Vagina (tissue), 2 donors: ENCODE data around the gene OXT. TPM values are rescaled to one million over a fixed set of nuclear protein-coding genes. Genes with fewer than 3 reads are reported as not detected.
A peak's percentile ranks its signal among the peaks of the same experiment; 100 is the strongest.
"Not testable (repeated sequence)": the region's sequence is repeated elsewhere in the genome, so short reads cannot be mapped to it uniquely, and the experiment has no call there.

Experiments
- DNase-seq, 2 donors: peaks; one replicate each; pipeline ENCODE4 v3.0.0-alpha.2; 2017; ENCODE audit errors: extremely low spot score in 2 of 2
- H3K27ac ChIP-seq: fragments of 200-600 bp; sonication (generic); one replicate; pipeline ENCODE4 v1.5.1; 2019
- H3K27me3 ChIP-seq: fragments of 200-600 bp; sonication (generic); one replicate; pipeline ENCODE4 v1.5.1; 2019
- H3K36me3 ChIP-seq, 2 donors: fragments of 200-600 bp; sonication (generic); one replicate each; pipeline ENCODE4 v1.5.1; 2017 to 2019
- H3K4me1 ChIP-seq: fragments of 200-600 bp; sonication (generic); one replicate; pipeline ENCODE4 v1.5.1; 2019
- H3K4me3 ChIP-seq, 2 donors: fragments of 200-600 bp; sonication (generic); 1 replicate in 1 of 2; 2 replicates in 1 of 2; pipeline ENCODE4 v1.5.1; 2016 to 2019
- H3K9me3 ChIP-seq: fragments of 200-600 bp; sonication (generic); one replicate; pipeline ENCODE4 v1.5.1; 2019
- POLR2A ChIP-seq, 2 donors: fragments of 450-650 bp; IDR thresholded peaks; one replicate each; pipeline ENCODE4 v1.6.1; 2017; ENCODE audit warnings: antibody characterized with exemption in 2 of 2, mild to moderate bottlenecking in 2 of 2, moderate library complexity in 2 of 2
- POLR2AphosphoS5 ChIP-seq, 2 donors: sonication (generic); formaldehyde crosslinking; IDR thresholded peaks; one replicate each; pipeline ENCODE4 v1.9.0; 2017; ENCODE audit warnings: antibody characterized with exemption in 2 of 2, mild to moderate bottlenecking in 2 of 2, low read depth in 1 of 2; ENCODE audit not compliant: insufficient read depth in 1 of 2
- intact Hi-C: fragments of 100-400 bp; cut with DNase I; formaldehyde crosslinking; loops from one replicate; pipeline ENCODE4 v1.15.1; 2023
- total RNA-seq: library from RNA; depleted of rRNA; stranded (reverse); fragments of >200 nt; gene quantifications from one replicate; pipeline ENCODE4 v1.2.3, GENCODE V29; 2016
- TF ChIP-seq, protein P1 (sequence below), 3 experiments: fragments of 450-650 bp in 2 of 3; fragments of 200-600 bp in 1 of 3; sonication (generic) in 1 of 3; IDR thresholded peaks; one replicate each; pipeline ENCODE4 v1.5.1; 2017 to 2019; ENCODE audit warnings: antibody characterized with exemption in 3 of 3, mild to moderate bottlenecking in 2 of 3, moderate library complexity in 2 of 3

The OXT gene
- total RNA-seq: not detected

- H3K36me3 ChIP-seq: no peaks in the 10 kb centered on the region
- DNase-seq: no peak
These were observed at the start of gene OXT for GRCh38 chr20:3071610-3072529. Gene OXT, plus strand, starts transcription at chr20:3071620. Its CDS starts 36 bp downstream, at chr20:3071656.

GRCh38 chr20:3021777-3022176, 49.6 kb upstream of the OXT start:
- no peak overlapping the region for H3K27ac ChIP-seq
- peaks cover 0 to 53% of the 10 kb centered on the region in 2 donors for H3K36me3 ChIP-seq
- H3K27me3 ChIP-seq: no peaks in the 10 kb centered on the region
- no peaks in the 10 kb centered on the region for H3K4me1 ChIP-seq
- no peaks in the 10 kb centered on the region for H3K9me3 ChIP-seq
- no peak overlapping the region for H3K4me3 ChIP-seq
- DNase-seq: no peak
- TF ChIP-seq POLR2A (IDR thresholded peaks at IDR 0.05) (no peak), POLR2AphosphoS5 (IDR thresholded peaks at IDR 0.05; ENCODE audit: insufficient read depth in 1 of 2, low read depth in 1 of 2) (no peak)
- TF ChIP-seq, protein P1, sequence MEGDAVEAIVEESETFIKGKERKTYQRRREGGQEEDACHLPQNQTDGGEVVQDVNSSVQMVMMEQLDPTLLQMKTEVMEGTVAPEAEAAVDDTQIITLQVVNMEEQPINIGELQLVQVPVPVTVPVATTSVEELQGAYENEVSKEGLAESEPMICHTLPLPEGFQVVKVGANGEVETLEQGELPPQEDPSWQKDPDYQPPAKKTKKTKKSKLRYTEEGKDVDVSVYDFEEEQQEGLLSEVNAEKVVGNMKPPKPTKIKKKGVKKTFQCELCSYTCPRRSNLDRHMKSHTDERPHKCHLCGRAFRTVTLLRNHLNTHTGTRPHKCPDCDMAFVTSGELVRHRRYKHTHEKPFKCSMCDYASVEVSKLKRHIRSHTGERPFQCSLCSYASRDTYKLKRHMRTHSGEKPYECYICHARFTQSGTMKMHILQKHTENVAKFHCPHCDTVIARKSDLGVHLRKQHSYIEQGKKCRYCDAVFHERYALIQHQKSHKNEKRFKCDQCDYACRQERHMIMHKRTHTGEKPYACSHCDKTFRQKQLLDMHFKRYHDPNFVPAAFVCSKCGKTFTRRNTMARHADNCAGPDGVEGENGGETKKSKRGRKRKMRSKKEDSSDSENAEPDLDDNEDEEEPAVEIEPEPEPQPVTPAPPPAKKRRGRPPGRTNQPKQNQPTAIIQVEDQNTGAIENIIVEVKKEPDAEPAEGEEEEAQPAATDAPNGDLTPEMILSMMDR (IDR thresholded peaks at IDR 0.05): no peak
- intact Hi-C loops: no loop called here

More at GRCh38 chr20:3071610-3072529, at the start of gene OXT:
- H3K27ac ChIP-seq: peak within 1 kb of the TSS; percentile 71
- peak within 1 kb of the TSS; percentile 50 to 60 for H3K4me3 ChIP-seq
- no peaks in the 10 kb centered on the region for H3K27me3 ChIP-seq
- TF ChIP-seq POLR2A (IDR thresholded peaks at IDR 0.05) (peak in 1 of 2 donors; percentile 8), POLR2AphosphoS5 (IDR thresholded peaks at IDR 0.05; ENCODE audit: insufficient read depth in 1 of 2, low read depth in 1 of 2) (peak in 1 of 2 donors; percentile 46)
- TF ChIP-seq, protein P1 (IDR thresholded peaks at IDR 0.05): no peak
- H3K9me3 ChIP-seq: no peaks in the 10 kb centered on the region
- peaks cover 44% of the 10 kb centered on the region for H3K4me1 ChIP-seq
- intact Hi-C loops: no loop called here

DNA sequence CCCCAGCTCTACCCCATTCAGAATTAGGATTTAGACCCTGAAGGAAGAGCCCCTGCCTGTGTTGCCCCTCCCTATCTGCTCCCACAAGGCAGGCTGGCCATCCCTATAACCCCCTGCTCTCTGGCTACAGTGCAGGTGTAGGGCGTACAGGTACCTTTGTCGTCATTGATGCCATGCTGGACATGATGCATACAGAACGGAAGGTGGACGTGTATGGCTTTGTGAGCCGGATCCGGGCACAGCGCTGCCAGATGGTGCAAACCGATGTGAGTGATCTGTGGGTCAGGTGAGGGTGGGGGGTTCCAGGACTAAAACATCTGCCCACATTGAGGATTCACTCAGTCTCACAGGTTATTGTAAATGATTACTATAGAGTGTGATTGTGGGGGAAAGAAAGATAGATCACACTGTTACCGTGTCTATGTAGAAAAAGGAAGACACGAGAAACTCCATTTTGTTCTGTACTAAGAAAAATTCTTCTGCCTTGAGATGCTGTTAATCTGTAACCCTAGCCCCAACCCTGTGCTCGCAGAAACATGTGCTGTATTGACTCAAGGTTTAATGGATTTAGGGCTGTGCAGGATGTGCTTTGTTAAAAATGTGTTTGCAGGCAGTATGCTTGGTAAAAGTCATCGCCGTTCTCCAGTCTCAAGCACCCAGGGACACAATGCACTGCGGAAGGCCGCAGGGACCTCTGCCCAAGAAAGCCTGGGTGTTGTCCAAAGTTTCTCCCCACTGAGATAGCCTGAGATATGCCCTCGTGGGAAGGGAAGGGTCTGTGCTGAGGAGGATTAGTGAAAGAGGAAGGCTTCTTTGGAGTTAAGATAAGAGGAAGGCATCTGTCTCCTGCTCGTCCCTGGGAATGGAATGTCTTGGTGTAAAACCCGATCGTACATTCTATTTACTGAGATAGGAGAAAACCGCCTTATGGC, 48.6 kb upstream of the OXT start:
- H3K27me3 ChIP-seq, H3K9me3 ChIP-seq, intact Hi-C loops, H3K27ac ChIP-seq, DNase-seq, H3K4me1 ChIP-seq, H3K4me3 ChIP-seq: not testable (repeated sequence)
- peaks cover 0 to 54% of the 10 kb centered on the region in 2 donors for H3K36me3 ChIP-seq

- Histone ChIP-seq H3K36me3 (peaks cover 0 to 66% of the 10 kb centered on the region in 2 donors), H3K4me3 (no peak overlapping the region), H3K4me1 (no peaks in the 10 kb centered on the region), H3K9me3 (no peaks in the 10 kb centered on the region), H3K27me3 (no peaks in the 10 kb centered on the region), H3K27ac (no peak overlapping the region)
- TF ChIP-seq, protein P1 (IDR thresholded peaks at IDR 0.05): no peak
- TF ChIP-seq POLR2A (IDR thresholded peaks at IDR 0.05) (no peak), POLR2AphosphoS5 (IDR thresholded peaks at IDR 0.05; ENCODE audit: insufficient read depth in 1 of 2, low read depth in 1 of 2) (no peak)
- DNase-seq: no peak
- intact Hi-C loops: no loop called here
These were observed 43.4 kb upstream of the OXT start for GRCh38 chr20:3027987-3028386.

DNA sequence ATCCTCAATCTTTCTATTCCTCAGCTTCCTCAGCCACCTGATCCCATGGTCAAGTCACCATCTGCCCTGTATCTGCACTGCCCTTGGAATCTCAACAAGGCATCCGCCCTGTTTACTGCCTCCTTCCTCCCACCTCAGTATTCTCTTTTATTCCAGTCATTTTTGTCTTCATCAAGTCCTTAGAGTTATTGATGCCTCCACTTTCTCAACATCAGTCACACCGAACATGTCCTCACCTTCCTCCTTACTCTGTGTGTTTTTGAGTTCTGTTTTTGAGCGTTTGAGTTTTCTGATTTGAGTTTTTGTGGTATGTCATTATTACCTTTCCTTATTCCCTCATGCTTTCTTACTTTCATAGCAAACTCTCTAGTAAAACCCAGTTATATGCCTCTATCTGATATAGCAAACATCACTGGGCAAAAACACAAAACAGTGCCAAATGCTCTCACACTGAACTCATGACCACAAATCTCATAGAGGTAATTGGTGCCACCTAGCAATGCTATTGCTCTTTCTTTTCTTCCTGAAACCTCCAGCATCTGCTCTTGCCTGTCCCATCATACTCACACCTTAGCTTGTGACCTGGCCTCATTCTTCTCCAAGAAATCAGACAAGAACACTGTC, 39.8 kb upstream of the OXT start:
- Histone ChIP-seq H3K36me3 (peaks cover 0 to 62% of the 10 kb centered on the region in 2 donors), H3K4me3 (no peak overlapping the region), H3K9me3 (no peaks in the 10 kb centered on the region), H3K4me1 (no peaks in the 10 kb centered on the region), H3K27me3 (no peaks in the 10 kb centered on the region), H3K27ac (no peak overlapping the region)
- intact Hi-C loops: no loop called here
- DNase-seq: no peak
- TF ChIP-seq POLR2A (IDR thresholded peaks at IDR 0.05): no peak
